ENCODE data around the gene ZFR. TPM values are rescaled to one million over a fixed set of nuclear protein-coding genes. Genes with fewer than 3 reads are reported as not detected.

The ZFR gene
- total and polyA plus RNA-seq, 10 donors, result 25.1 to 74.5 (median 51.8) TPM

GRCh38 chr5:32420506-32420905 lies 24.0 kb downstream of the ZFR start:
- DNase-seq, result no peak
- Histone ChIP-seq H3K27ac (no peak overlapping the region), H3K36me3 (peaks cover 0 to 51% (median 24%) of the 10 kb centered on the region in 6 donors), H3K9me3 (no peaks in the 10 kb centered on the region), H3K27me3 (replicated peaks in 1 of 7) (no peaks in the 10 kb centered on the region), H3K4me3 (no peak overlapping the region), H3K4me1 (peaks cover 0 to 53% (median 24%) of the 10 kb centered on the region in 6 donors)
- WGBS, 5 donors, result 65 to 91% (median 90%) methylated on average over 1 of the region's 1 CpG
- TF ChIP-seq CTCF (IDR thresholded peaks at IDR 0.05 in 8 of 11, conservative IDR thresholded peaks at IDR 0.05 in 3 of 11) (no peak), POLR2A (IDR thresholded peaks at IDR 0.05) (no peak), POLR2AphosphoS5 (IDR thresholded peaks at IDR 0.05) (no peak)
- intact Hi-C loops (cut with DNase I; ENCODE audit: low total_unique reads), result no loop called here

- H3K27ac ChIP-seq, result no peak overlapping the region
- WGBS, 5 donors, result 68 to 85% (median 83%) methylated on average over 2 of the region's 2 CpGs
- no peaks in the 10 kb centered on the region for H3K27me3 ChIP-seq (replicated peaks in 1 of 7)
- no peaks in the 10 kb centered on the region for H3K9me3 ChIP-seq
- H3K4me1 ChIP-seq, result peaks cover 0 to 47% (median 24%) of the 10 kb centered on the region in 6 donors
- DNase-seq, result no peak
- intact Hi-C loops (cut with DNase I; ENCODE audit: low total_unique reads), result no loop called here
- TF ChIP-seq POLR2AphosphoS5 (IDR thresholded peaks at IDR 0.05) (no peak), POLR2A (IDR thresholded peaks at IDR 0.05) (no peak), CTCF (IDR thresholded peaks at IDR 0.05 in 8 of 11, conservative IDR thresholded peaks at IDR 0.05 in 3 of 11) (no peak)
- no peak overlapping the region for H3K4me3 ChIP-seq
- peaks cover 0 to 58% (median 26%) of the 10 kb centered on the region in 6 donors for H3K36me3 ChIP-seq
Measured at GRCh38 chr5:32419791-32420190, 24.7 kb downstream of the ZFR start.

- Histone ChIP-seq H3K27me3 (replicated peaks in 1 of 7) (no peaks in the 10 kb centered on the region), H3K4me3 (no peak overlapping the region), H3K9me3 (no peaks in the 10 kb centered on the region), H3K36me3 (peaks cover 0 to 100% (median 60%) of the 10 kb centered on the region in 6 donors), H3K27ac (peak overlapping the region in 2 of 8 donors; percentile 2 to 17), H3K4me1 (peaks cover 0 to 16% (median 8%) of the 10 kb centered on the region in 6 donors)
- WGBS, 5 donors, result 84 to 95% (median 94%) methylated on average over 3 of the region's 3 CpGs
- no peak for DNase-seq
- intact Hi-C loops (cut with DNase I; ENCODE audit: low total_unique reads), result no loop called here
- TF ChIP-seq POLR2A (IDR thresholded peaks at IDR 0.05) (no peak), POLR2AphosphoS5 (IDR thresholded peaks at IDR 0.05) (no peak), CTCF (IDR thresholded peaks at IDR 0.05 in 8 of 11, conservative IDR thresholded peaks at IDR 0.05 in 3 of 11) (no peak)
Measured at GRCh38 chr5:32413466-32414263, 30.9 kb downstream of the ZFR start.

- Histone ChIP-seq H3K27me3 (replicated peaks in 1 of 7) (no peaks in the 10 kb centered on the region), H3K4me3 (no peak overlapping the region), H3K4me1 (peaks cover 0 to 16% (median 8%) of the 10 kb centered on the region in 6 donors), H3K36me3 (peaks cover 6 to 100% (median 71%) of the 10 kb centered on the region in 6 donors), H3K27ac (no peak overlapping the region), H3K9me3 (no peaks in the 10 kb centered on the region)
- intact Hi-C loops (cut with DNase I; ENCODE audit: low total_unique reads), result no loop called here
- no peak for DNase-seq
- no peak for TF ChIP-seq POLR2A (IDR thresholded peaks at IDR 0.05)
- TF ChIP-seq POLR2AphosphoS5 (IDR thresholded peaks at IDR 0.05), result no peak
- TF ChIP-seq CTCF (IDR thresholded peaks at IDR 0.05 in 8 of 11, conservative IDR thresholded peaks at IDR 0.05 in 3 of 11), result no peak
Measured at GRCh38 chr5:32410630-32411029, 33.9 kb downstream of the ZFR start.

Measured in spleen (tissue), 11 donors.